Tongue (tissue), 2 donors: ENCODE data around the gene LILRB4. TPM values are rescaled to one million over a fixed set of nuclear protein-coding genes. Genes with fewer than 3 reads are reported as not detected.
"Not testable (repeated sequence)": the region's sequence is repeated elsewhere in the genome, so short reads cannot be mapped to it uniquely, and the experiment has no call there.

Source experiments
- DNase-seq: peaks from one replicate; pipeline ENCODE4 v3.0.0-alpha.2; 2015
- total RNA-seq: library from RNA; depleted of rRNA; stranded (reverse); fragments of >200 nt; gene quantifications from one replicate; pipeline ENCODE4 v1.2.3, GENCODE V29; 2014

Gene LILRB4
- total RNA-seq, 1 donor from 2014 or later: 0.51 TPM

- no peak for DNase-seq
These were observed 12.6 kb upstream of the LILRB4 start for GRCh38 chr19:54650108-54650655.

GRCh38 chr19:54653181-54653809 lies 9.5 kb upstream of the LILRB4 start:
- peak; percentile 17 for DNase-seq

DNA sequence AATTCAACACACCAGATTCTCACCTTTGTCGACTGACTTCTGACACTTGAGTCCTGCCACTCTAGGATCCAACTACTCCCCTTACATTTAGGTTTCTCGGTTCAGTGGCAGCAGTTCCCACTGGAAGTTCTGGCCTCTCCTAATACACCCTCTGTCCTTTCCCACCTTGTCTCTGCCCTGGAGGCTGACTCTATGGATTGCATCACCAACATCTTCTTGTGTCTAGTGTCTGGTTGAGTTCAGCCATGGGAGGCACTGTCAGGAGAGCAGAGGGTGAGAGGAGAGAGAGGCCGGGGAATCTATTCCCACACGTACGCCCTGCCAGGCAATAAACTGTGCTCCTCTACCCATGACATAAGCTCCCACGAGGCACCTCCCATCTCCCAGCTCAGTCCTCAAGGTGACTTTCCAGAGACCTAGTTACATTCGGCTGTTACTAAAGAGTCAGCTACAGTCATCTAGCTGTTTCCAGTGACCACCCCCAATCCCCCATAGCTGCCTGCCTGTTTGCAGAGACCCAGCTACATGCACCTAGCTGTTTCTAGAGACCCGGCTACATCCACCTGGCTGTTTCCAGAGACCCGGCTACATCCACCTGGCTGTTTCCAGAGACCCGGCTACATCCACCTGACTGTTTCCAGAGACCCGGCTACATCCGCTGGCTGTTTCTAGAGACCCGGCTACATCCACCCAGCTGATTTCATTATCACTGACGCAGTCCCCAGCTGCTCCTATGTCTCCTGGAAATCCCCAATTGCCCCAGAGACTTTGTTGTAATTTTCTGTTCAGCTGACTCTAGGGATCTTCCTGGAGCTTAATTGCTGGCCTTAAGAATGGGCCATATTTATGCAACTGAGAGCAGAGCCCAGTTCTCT lies 8.1 kb upstream of the LILRB4 start:
- DNase-seq: no peak

DNA sequence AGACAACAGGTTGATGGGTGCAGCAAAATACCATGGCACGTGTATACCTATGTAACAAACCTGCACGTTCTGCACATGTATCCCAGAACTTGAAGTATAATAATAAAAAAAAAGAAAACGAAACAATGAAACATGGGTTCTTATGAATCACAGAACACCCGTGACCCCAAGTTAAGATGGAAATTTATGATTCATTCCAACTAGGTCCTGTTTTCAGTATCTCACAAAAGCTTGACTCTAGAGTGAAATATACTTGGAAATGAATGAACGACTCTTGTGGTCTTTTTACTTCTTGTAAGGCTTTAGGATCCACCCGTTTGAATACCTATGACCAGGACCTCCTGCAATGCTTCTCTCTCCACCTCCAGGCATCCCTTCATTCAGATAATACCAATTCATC lies 3.5 kb upstream of the LILRB4 start:
- DNase-seq: no peak

DNA sequence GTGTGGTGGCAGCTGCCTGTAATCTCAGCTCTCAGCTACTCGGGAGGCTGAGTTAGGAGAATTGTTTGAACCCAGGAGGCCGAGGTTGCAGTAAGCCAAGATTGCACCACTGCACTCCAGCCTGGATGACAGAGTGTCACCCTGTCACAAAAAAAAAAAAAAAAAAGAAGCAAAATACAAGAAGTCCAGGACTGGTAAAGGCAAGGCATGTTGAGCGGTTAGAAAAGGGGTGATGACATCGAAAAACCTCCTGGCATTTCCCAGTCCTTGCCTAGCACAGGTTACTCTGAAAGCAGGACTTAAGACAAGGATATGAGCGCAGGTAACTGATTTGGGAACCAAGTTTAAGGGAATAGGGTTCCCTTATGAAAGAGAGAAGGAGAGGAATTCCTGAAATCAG lies 2.5 kb upstream of the LILRB4 start:
- no peak for DNase-seq

DNA sequence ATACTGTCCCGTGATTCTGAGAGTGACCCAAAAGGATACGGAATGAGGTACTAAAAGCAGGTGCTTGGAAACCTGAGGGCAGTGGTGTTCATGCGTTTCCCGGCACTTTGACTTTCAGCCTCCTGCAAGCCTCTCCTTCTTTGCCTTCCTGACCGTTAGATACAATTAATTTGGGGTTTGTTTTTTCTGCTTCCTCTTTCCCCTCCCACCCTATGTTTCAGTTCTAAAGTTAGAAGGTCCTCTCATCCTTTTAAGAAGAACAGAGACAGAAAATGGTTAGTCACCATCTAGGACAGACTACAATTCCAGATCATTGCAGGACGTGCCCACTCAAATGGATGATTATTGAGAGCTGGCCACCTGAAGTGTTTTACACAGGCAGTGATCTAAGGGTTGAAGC lies 1.8 kb upstream of the LILRB4 start:
- no peak for DNase-seq

DNA sequence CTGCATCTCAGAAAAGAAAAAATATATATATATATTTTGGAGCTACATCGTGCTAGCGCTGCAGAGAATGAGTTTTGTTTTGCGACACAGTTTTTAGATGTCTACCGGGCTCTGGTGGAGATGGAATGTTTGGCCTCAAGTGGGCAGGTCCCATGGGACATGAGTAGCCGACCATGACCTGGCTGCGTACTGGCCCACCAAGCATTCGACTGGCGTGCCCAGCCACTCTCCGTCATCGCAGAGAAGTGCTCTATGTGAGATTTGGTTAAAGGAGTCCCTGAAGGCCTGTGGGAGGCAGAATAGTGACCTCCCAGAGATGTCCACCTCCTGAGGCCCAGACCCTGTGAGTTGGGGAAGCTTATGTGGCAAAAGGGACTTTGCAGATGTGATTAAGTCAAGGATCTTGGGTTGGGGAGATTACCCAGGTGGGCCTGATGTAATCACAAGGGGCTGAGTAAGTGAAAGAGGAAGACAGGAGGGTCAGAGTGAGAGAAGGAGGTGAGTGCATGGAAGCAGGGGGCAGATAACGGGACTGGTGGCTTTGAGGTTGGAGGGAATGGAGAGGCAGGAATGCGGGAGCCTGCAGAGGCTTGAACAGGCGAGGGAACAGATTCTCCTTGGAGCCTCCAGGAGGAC lies 821 bp upstream of the LILRB4 start:
- DNase-seq: no peak

DNA sequence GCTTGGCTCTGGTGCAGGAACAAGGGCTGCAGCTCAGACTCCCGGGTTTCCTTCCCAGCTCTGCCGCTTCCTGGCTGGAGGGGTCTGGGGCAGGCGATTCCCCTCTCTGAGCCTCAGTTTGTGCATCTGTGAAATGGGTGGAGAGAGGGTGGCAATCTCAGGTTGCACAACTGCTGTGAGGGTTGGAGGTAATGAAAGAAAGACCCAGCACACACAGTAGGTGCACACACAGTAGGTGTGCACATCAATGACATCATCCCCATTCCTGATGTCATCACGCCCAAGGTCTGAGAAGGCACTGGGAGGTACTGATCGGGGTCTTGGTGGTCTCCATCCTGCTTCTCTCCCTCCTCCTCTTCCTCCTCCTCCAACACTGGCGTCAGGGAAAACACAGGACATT lies 2.7 kb downstream of the LILRB4 start:
- DNase-seq: no peak

DNA sequence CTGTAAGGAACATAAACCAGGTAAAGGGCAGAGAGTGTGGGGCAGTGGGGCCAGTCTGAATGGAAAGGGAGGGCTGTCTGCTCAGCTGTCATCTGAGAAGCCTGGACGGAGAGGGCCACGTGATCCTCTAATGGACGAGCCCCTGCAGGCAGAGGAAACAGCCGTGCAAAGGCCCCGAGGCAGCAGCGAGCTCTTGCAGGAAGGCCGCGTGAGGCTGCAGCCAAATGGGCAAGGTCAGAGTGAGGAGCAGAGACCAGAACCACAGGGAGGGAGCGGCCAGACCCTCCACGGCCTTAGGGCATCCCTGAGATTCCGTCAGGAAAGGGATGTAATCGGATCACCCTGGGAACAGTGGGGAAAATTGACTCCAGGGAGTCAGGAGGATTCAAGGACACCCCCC lies 4.4 kb downstream of the LILRB4 start:
- DNase-seq: no peak

- no peak for DNase-seq
These were observed 5.6 kb downstream of the LILRB4 start for GRCh38 chr19:54668353-54668752.

DNA sequence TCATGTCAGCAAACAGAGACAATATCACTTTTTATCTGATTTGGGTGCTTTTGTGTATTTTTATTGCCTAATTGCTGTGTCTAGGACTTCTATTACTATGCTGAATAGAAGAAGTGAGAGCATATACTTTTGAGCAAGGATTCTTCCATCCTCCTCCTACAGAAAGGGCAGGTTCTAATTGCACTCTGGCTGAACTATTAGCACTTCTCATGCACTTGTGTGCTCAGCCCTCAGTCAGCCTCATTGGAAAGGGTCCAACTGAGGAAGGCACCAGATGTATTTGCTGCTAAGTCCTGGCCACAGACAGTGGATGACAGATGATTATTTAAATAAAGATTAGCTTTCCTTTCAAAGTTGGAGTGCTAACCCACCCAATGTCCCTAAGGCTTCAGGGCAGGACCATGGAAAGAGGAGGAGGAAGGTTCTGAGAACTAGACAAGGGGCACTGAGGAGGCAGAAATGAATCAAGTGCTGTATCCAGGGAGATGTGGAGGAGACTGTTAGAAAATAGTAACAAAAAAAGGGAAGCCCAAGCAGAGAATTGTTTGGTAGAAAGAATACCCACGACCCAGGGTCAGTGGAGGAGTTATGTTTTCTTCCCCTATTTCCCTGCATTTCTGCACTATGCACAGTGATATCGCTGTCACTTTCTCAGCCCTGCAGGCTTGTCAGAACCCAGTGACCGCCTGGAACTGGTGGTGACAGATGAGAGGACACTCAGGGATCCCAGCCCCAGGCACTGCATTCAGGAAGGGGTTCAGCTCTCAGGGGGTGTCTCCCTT lies 8.0 kb downstream of the LILRB4 start:
- no peak for DNase-seq

- DNase-seq: no peak
These were observed 10.4 kb downstream of the LILRB4 start for GRCh38 chr19:54673222-54673621.

GRCh38 chr19:54674021-54674617 lies 11.3 kb downstream of the LILRB4 start:
- DNase-seq: peak; percentile 24

- peak; percentile 59 for DNase-seq
These were observed 13.5 kb downstream of the LILRB4 start for GRCh38 chr19:54676210-54676834.

DNA sequence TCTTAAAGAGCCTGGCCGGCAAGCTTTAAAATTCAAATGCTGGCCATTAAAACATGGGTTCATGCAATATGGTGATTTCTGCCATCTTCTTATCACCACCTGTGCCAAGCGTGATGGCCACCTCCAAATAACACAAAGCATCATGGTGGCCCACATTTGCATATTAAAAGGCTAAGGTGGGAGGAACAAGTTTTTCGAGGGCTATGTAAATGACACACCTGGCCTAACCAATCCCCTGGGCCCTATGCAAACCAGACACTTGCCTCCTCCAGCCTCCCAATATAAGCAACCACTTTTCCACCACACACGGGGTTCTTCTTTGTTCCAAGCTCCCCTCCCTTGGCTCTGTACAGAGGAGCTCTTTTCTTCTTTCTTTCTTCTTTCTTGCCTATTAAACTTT lies 14.4 kb downstream of the LILRB4 start:
- DNase-seq: no peak

- not testable (repeated sequence) for DNase-seq
These were observed 18.8 kb downstream of the LILRB4 start for GRCh38 chr19:54681596-54681995.

DNA sequence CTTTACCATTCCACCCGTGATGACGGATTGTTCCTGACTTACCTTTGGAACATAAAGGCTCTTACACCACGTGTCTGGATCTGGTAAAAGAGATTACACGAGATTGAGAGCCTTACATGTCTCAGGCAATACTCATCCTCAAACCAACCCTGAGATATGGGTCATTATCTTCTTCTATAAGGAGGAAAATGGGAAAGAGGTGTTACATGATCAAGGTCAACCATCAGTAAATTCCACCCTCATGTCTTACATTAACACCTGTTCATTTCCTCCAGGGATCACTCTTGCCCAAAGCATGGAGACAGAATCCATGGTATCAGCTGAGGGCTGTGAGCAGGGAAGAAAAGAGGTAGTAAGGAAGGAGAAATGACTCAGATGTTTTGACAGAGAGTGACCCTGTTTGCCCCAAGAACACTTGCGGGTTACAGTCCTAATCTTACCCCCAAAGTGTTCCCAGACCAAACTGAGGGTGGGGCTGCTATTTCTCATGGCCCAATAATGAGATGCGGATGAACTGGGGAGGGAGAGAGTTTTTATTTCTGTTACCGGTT lies 19.6 kb downstream of the LILRB4 start:
- no peak for DNase-seq

- DNase-seq: peak; percentile 44
These were observed 21.7 kb downstream of the LILRB4 start for GRCh38 chr19:54684527-54684926.

GRCh38 chr19:54691582-54692297 lies 29.0 kb downstream of the LILRB4 start:
- no peak for DNase-seq

- DNase-seq: no peak
These were observed 29.5 kb downstream of the LILRB4 start for GRCh38 chr19:54692298-54692615.
